Panc1 (cell line): ENCODE measurements around the gene SAT2.

Experiments used
- REST ChIP-seq, 2 experiments: IDR thresholded peaks; 2 replicates each; pipeline ENCODE4 v1.6.1; 2011 to 2012; ENCODE audit warnings: low read depth in 2 of 2, control low read depth in 1 of 2, low read length in 1 of 2, mild to moderate bottlenecking in 1 of 2, moderate library complexity in 1 of 2; ENCODE audit not compliant: insufficient read depth in 1 of 2
- SIN3A ChIP-seq: IDR thresholded peaks from 2 replicates; pipeline ENCODE4 v1.6.1; 2012; ENCODE audit warnings: low read depth, mild to moderate bottlenecking, low read length, moderate library complexity, borderline replicate concordance; ENCODE audit not compliant: insufficient read depth
- TF ChIP-seq, protein P1 (sequence below): fragments of 450-650 bp; IDR thresholded peaks from 2 replicates; pipeline ENCODE4 v1.5.1; 2017; ENCODE audit warnings: mild to moderate bottlenecking

- TF ChIP-seq, protein P1, sequence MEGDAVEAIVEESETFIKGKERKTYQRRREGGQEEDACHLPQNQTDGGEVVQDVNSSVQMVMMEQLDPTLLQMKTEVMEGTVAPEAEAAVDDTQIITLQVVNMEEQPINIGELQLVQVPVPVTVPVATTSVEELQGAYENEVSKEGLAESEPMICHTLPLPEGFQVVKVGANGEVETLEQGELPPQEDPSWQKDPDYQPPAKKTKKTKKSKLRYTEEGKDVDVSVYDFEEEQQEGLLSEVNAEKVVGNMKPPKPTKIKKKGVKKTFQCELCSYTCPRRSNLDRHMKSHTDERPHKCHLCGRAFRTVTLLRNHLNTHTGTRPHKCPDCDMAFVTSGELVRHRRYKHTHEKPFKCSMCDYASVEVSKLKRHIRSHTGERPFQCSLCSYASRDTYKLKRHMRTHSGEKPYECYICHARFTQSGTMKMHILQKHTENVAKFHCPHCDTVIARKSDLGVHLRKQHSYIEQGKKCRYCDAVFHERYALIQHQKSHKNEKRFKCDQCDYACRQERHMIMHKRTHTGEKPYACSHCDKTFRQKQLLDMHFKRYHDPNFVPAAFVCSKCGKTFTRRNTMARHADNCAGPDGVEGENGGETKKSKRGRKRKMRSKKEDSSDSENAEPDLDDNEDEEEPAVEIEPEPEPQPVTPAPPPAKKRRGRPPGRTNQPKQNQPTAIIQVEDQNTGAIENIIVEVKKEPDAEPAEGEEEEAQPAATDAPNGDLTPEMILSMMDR, result no peak
- TF ChIP-seq REST (IDR thresholded peaks at IDR 0.05; ENCODE audit: insufficient read depth in 1 of 2, low read depth in 2 of 2, low read length in 1 of 2), result no peak
- TF ChIP-seq SIN3A, result no peak
These were observed 38.9 kb downstream of the SAT2 start for GRCh38 chr17:7588553-7589203.
